Measurements from ENCODE around the gene CTXN3. TPM values are rescaled to one million over a fixed set of nuclear protein-coding genes. Genes with fewer than 3 reads are reported as not detected.
"Not testable (repeated sequence)": the region's sequence is repeated elsewhere in the genome, so short reads cannot be mapped to it uniquely, and the experiment has no call there.

Gene CTXN3
- total RNA-seq, 1 experiment from 2014 or later = not detected

- DNase-seq (ENCODE audit: low read depth) = peak; percentile 68
These were observed 1.8 kb downstream of the CTXN3 start for GRCh38 chr5:127650649-127651048.

- DNase-seq (ENCODE audit: low read depth) = no peak
These were observed 4.2 kb downstream of the CTXN3 start for GRCh38 chr5:127652952-127653611.

GRCh38 chr5:127656825-127657224, 7.9 kb downstream of the CTXN3 start:
- DNase-seq (ENCODE audit: low read depth) = no peak

- DNase-seq (ENCODE audit: low read depth) = no peak
These were observed 11.3 kb downstream of the CTXN3 start for GRCh38 chr5:127660047-127660733.

GRCh38 chr5:127664093-127664492, 15.2 kb downstream of the CTXN3 start:
- no peak for DNase-seq (ENCODE audit: low read depth)

GRCh38 chr5:127665641-127666040, 16.8 kb downstream of the CTXN3 start:
- no peak for DNase-seq (ENCODE audit: low read depth)

GRCh38 chr5:127666043-127666716, 17.3 kb downstream of the CTXN3 start:
- no peak for DNase-seq (ENCODE audit: low read depth)

GRCh38 chr5:127667926-127668325, 19.0 kb downstream of the CTXN3 start:
- DNase-seq (ENCODE audit: low read depth) = no peak

GRCh38 chr5:127671218-127671617, 22.3 kb downstream of the CTXN3 start:
- peak; percentile 36 for DNase-seq (ENCODE audit: low read depth)

GRCh38 chr5:127673117-127673800, 24.4 kb downstream of the CTXN3 start:
- no peak for DNase-seq (ENCODE audit: low read depth)

GRCh38 chr5:127676951-127677350, 28.1 kb downstream of the CTXN3 start:
- DNase-seq (ENCODE audit: low read depth) = not testable (repeated sequence)

- DNase-seq (ENCODE audit: low read depth) = not testable (repeated sequence)
These were observed 30.9 kb downstream of the CTXN3 start for GRCh38 chr5:127679691-127680330.

GRCh38 chr5:127680595-127680994, 31.7 kb downstream of the CTXN3 start:
- no peak for DNase-seq (ENCODE audit: low read depth)

GRCh38 chr5:127683008-127683407, 34.1 kb downstream of the CTXN3 start:
- peak; percentile 16 for DNase-seq (ENCODE audit: low read depth)

GRCh38 chr5:127684726-127685467, 36.0 kb downstream of the CTXN3 start:
- DNase-seq (ENCODE audit: low read depth) = no peak

GRCh38 chr5:127685662-127686061, 36.8 kb downstream of the CTXN3 start:
- no peak for DNase-seq (ENCODE audit: low read depth)

- DNase-seq (ENCODE audit: low read depth) = no peak
These were observed 37.5 kb downstream of the CTXN3 start for GRCh38 chr5:127686424-127686823.

- DNase-seq (ENCODE audit: low read depth) = no peak
These were observed 45.8 kb downstream of the CTXN3 start for GRCh38 chr5:127694518-127695171.

GRCh38 chr5:127695346-127695745, 46.5 kb downstream of the CTXN3 start:
- DNase-seq (ENCODE audit: low read depth) = no peak

GRCh38 chr5:127696683-127697082, 47.8 kb downstream of the CTXN3 start:
- DNase-seq (ENCODE audit: low read depth) = peak; percentile 32
